HG03571 (cell line): Measurements from ENCODE around the gene SLAMF9.
"Not testable (repeated sequence)": the region's sequence is repeated elsewhere in the genome, so short reads cannot be mapped to it uniquely, and the experiment has no call there.

Experiments used
- ATAC-seq: cut with Tn5 transposase; IDR thresholded peaks from one replicate; pipeline ENCODE4 v1.9.1; 2021; ENCODE audit not compliant: unreplicated experiment

Gene SLAMF9

GRCh38 chr1:159922511-159923202 is 31.4 kb downstream of the SLAMF9 start:
- no peak for ATAC-seq

DNA sequence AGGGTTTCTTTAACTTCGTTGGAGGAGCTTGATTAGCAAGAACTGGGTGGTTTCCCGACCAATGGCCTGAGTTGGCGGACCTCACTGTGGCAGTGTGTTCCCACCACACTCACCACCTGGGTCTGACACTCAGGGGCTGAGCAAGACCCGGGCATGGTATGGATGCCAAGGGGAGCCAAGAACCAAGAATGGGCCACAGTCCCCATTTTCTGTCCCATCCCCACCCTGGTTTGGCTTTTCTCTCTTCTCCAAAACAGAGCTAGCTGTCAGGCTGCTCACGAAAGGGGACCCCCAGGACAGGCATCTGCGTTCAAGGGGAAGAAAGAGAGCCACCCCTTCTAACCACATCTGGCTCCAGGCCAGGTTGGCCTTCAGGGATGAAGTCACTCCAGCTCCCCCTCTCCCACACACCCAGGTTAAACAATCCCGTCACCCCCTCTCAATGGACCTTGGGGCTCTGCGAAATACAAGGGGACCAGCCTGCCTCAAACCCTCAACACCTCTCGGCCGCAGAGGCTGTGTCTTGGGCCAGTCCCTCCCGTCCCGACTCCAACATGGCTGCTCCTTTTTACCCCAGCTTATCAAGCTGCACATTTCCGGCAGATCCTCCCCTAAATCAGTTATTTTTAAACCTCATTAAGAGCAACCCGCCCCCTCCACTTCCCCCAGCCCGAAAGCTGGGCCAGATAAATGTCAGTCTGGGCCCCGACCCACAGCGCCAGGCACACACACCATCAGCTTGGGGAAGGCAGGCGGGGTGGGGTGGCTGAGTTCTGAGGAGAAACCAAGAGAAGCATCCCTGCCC is 32.1 kb downstream of the SLAMF9 start:
- ATAC-seq: no peak

DNA sequence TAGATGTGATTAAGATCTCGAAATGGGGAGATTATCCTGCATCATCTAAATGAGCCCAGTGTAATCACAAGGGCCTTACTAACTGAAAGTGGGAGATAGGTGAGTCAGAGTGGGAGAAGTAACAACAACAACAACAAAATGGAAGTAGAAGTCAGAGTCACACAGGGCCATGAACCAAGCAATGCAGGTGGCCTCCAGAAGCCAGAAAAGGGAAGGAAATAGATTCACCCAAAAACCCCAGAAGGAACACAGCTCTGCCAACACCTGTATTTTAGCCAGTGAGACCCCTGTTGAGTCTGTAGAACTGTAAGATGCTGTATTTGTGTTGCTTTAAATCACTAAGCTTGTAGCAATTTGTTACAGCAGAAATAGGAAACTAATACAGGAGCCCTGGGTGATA is 32.8 kb downstream of the SLAMF9 start:
- peak; percentile 21 for ATAC-seq

DNA sequence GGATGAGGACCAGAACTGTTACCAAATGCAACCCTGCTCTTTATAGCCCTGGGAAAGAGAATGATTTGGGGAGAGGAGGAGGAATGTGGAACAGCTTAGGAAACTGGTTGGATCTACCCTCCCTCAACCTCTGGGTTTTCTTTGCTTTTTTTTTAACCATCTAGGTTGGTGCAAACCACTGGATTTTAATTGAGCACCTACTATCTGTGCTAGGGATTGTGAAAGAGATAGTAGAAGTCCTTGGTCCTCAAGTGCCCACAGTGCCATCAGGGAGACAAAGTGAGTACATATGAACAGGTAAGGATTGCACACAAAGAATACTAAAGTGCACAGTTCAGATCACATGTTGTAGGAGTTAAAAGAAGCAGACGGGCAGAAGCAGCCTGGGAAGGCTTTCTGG is 33.4 kb downstream of the SLAMF9 start:
- no peak for ATAC-seq

GRCh38 chr1:159920202-159920601 is 33.8 kb downstream of the SLAMF9 start:
- no peak for ATAC-seq

GRCh38 chr1:159919236-159919865 is 34.7 kb downstream of the SLAMF9 start:
- ATAC-seq: no peak

- no peak for ATAC-seq
Measured at GRCh38 chr1:159918352-159919200, 35.5 kb downstream of the SLAMF9 start.

DNA sequence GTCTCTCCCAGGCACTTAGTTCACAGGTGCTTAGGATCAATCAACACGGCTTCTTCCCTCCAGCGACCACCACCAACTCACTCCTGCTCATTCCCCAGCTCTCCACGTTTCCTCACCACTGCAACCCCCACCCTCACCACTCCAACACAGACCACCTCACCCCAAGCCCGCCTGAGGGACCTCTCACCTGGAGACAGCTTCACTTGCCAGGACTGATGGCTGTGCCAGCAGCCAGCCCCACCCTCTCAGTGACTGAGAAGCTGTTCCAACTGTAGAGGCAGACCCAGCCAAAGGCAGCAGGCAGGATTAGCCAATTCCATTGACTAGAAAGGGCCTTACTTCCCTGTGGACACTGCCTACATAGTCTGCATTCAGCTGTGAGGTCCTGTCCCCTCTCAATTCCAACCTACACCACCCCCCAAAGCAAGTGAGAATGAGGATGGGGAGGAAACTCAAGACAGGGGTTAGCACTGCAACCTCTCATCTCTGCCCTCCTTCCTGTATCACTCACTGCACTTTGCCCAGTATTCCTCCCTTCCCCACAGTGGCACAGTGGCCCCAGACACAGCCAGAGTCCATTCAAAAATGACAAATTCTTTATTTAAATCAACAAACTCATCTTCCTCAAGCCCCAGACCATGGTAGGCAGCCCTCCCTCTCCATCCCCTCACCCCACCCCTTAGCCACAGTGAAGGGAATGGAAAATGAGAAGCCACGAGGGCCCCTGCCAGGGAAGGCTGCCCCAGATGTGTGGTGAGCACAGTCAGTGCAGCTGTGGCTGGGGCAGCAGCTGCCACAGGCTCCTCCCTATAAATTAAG is 36.3 kb downstream of the SLAMF9 start:
- ATAC-seq: no peak

- ATAC-seq: no peak
Measured at GRCh38 chr1:159916242-159917051, 37.6 kb downstream of the SLAMF9 start.

- no peak for ATAC-seq
Measured at GRCh38 chr1:159915571-159916241, 38.3 kb downstream of the SLAMF9 start.

DNA sequence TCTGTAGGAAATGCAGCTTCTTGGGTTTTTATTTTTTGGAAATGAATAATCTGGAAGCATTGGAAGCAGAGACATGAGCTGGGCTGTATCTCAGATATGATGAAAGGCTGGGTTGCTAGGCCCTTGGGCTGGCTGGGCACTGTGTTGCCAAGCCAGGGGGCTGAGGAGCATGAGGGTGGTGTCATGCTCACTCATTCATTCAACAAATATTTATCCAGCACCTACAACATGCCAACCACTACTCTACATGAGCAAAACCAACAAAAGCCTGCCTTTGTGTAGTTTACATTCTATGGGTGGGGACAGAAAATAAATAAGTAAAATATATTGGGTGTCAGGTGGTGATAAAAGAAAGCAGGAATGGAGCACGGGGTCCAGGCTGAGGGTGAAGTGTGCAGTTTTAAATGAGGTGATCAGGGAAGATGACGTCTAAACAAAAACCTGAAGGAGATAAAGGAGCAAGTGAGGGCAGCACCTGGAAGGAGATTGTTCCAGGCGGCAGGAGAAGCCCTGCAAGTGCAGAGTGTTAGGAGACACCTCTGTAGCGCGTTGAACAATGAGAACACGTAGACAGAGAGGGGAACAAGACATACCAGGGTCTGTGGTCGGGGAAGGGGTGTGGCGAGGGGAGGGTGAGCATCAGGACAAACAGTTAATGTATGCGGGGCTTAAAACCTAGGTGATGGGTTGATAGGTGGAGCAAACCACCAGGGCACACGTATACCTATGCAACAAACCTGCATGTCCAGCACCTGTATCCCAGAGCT is 39.6 kb downstream of the SLAMF9 start:
- no peak for ATAC-seq

DNA sequence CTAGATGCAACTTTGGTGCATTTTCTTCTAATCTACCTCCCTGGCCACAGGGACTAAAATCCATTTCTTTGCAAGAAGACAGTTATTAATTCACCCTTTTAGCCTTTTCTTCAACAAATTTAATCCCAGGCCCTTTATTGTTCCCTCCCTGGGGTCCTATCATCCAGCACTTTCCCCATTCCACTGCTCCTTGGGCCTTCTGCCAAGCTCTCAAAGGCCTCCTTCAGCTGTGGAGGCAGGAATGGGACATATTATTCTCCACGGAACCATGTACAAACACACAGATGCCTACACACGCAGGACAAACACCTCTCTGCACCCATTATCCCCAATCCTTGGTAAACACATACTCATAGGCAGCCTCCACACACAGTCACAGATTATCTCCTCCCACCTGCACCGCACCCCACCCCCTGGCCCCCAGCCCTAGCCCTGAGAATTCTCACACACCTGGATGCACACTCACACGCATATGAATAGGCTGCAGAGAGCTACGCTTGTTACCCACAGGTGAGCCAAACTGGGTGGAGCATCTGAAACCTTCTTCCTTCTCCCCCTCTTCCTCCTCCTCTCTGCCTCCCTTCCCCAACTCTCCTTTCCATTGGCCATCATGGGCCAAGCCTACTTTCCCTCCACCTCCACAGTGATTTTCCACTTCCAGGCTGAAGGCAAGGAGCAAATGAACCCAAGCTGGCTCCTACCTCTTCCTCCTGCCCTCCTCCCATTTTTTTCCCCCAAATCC is 40.4 kb downstream of the SLAMF9 start:
- ATAC-seq: no peak

DNA sequence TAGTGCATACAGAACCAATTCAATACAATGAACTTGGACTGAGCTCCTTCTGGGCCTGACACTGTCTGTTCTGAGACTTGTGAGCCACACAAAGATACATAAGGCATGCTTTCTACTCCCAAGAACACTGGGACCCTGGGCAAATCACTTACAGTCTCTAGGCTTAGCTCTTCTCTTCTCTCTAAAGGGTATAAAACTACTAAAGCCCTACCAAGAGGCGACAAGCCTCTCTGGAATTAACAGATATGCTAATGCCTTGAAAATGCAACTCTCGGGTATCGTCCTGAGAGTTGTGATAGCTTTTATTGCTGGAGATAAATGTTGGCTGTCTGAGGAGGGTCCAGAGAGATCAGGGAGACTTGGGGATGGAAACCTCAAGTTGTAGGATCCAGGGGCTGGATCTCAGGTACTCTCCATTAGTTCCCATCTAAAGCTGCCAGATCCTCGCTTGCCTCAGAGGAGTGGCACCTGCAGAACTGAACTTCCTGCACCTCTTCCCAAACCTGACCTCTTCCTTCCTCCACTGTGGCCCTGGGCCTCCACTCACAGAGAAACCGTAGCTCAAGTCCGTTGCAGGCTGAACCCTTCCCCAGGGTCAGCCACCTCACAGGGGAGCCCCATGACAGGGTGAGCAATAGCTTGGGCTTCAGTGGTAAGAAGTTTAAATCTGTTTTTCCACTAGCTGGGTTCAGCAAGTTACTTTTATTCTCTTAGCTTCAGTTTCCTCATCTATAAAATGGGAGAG is 42.5 kb downstream of the SLAMF9 start:
- no peak for ATAC-seq

- ATAC-seq: no peak
Measured at GRCh38 chr1:159908031-159908940, 45.8 kb downstream of the SLAMF9 start.

GRCh38 chr1:159906960-159907359 is 47.1 kb downstream of the SLAMF9 start:
- ATAC-seq: no peak

- not testable (repeated sequence) for ATAC-seq
Measured at GRCh38 chr1:159904036-159904435, 50.0 kb downstream of the SLAMF9 start.
